H1 (cell line): ENCODE results near the gene RAI14. TPM values are rescaled to one million over a fixed set of nuclear protein-coding genes. Genes with fewer than 3 reads are reported as not detected.
A peak's percentile ranks its signal among the peaks of the same experiment; 100 is the strongest.

ENCODE experiments used
- CTCF ChIA-PET: fragments of 300-600 bp; sonication (Branson Sonifier 250); formaldehyde crosslinking; loops from one replicate; lab custom pipeline; 2021; ENCODE audit not compliant: partially characterized antibody; lab: Charles Lee
- POLR2A ChIA-PET: fragments of 300-600 bp; sonication (Branson Sonifier 250); formaldehyde crosslinking; loops from one replicate; lab custom pipeline; 2021; ENCODE audit warnings: inconsistent platforms; ENCODE audit not compliant: partially characterized antibody; lab: Charles Lee
- DNase-seq, 2 experiments: peaks; one replicate each; pipeline versions ENCODE4 v3.0.0 to v3.0.0-alpha.2; 2010 to 2022; ENCODE audit warnings: low spot score in 2 of 2, low read depth in 1 of 2, mixed read lengths in 1 of 2
- FAIRE-seq: peaks from 2 replicates; lab custom pipeline; 2011; peaks lifted over from hg19 to GRCh38; lab: Jason Lieb, UNC
- H2AFZ ChIP-seq: 2 replicates; pipeline ENCODE4 v1.8.1; 2012; ENCODE audit warnings: low read length, inconsistent platforms
- H2AK5ac ChIP-seq: 2 replicates; pipeline ENCODE4 v1.6.1; 2013; ENCODE audit warnings: low read depth, low read length
- H2BK120ac ChIP-seq: replicated peaks from 2 replicates; pipeline ENCODE3; 2013; ENCODE audit warnings: low read depth, low read length, inconsistent platforms
- H2BK12ac ChIP-seq: 2 replicates; pipeline ENCODE4 v1.6.1; 2013; ENCODE audit warnings: low read depth, low read length
- H2BK15ac ChIP-seq: 2 replicates; pipeline ENCODE4 v1.6.1; 2013; ENCODE audit warnings: low read length
- H2BK20ac ChIP-seq: 2 replicates; pipeline ENCODE4 v1.6.1; 2013; ENCODE audit warnings: low read length
- H2BK5ac ChIP-seq: 2 replicates; pipeline ENCODE4 v1.6.1; 2013; ENCODE audit warnings: low read depth, low read length
- H3K14ac ChIP-seq: 2 replicates; pipeline ENCODE4 v1.6.1; 2013; ENCODE audit warnings: inconsistent platforms; ENCODE audit not compliant: insufficient read length
- H3K18ac ChIP-seq: 2 replicates; pipeline ENCODE4 v1.6.1; 2013; ENCODE audit warnings: low read length; ENCODE audit errors: extremely low read depth
- H3K23ac ChIP-seq: 2 replicates; pipeline ENCODE4 v1.6.1; 2013; ENCODE audit warnings: inconsistent platforms; ENCODE audit not compliant: insufficient read length
- H3K23me2 ChIP-seq: 2 replicates; pipeline ENCODE4 v1.6.1; 2013; ENCODE audit warnings: low read depth, low read length
- H3K27ac ChIP-seq: 2 replicates; pipeline ENCODE4 v1.6.1; 2011; ENCODE audit warnings: low read depth, low read length, inconsistent platforms
- H3K27me3 ChIP-seq, 4 experiments: replicated peaks in 1 of 4; 1 replicate in 1 of 4; 2 replicates in 3 of 4; pipeline versions ENCODE4 v1.6.1 to v1.8.1; 2011 to 2013; ENCODE audit warnings: low read length in 3 of 4, mild to moderate bottlenecking in 3 of 4, inconsistent platforms in 2 of 4, mixed read lengths in 2 of 4, moderate library complexity in 1 of 4; ENCODE audit not compliant: control insufficient read depth in 3 of 4, insufficient read depth in 3 of 4; ENCODE audit errors: extremely low read depth in 1 of 4
- H3K36me3 ChIP-seq, 4 experiments: 2 replicates each; pipeline versions ENCODE4 v1.6.1 to v1.8.1; 2011 to 2013; ENCODE audit warnings: mild to moderate bottlenecking in 4 of 4, low read length in 3 of 4, moderate library complexity in 2 of 4, control low read depth in 1 of 4, inconsistent platforms in 1 of 4; ENCODE audit not compliant: insufficient read depth in 4 of 4, control insufficient read depth in 2 of 4
- H3K4ac ChIP-seq: replicated peaks from 2 replicates; pipeline ENCODE3; 2013; ENCODE audit warnings: low read length, low read depth, mixed read lengths, inconsistent platforms; ENCODE audit not compliant: insufficient read length
- H3K4me1 ChIP-seq, 4 experiments: replicated peaks in 1 of 4; 1 replicate in 1 of 4; 2 replicates in 3 of 4; pipeline versions ENCODE4 v1.6.1 to v1.8.1; 2011 to 2013; ENCODE audit warnings: low read length in 3 of 4, inconsistent platforms in 2 of 4, mixed read lengths in 1 of 4; ENCODE audit not compliant: insufficient read depth in 4 of 4, control insufficient read depth in 3 of 4
- H3K4me2 ChIP-seq, 2 experiments: 2 replicates each; pipeline versions ENCODE4 v1.6.1 to v1.8.1; 2011 to 2013; ENCODE audit warnings: low read depth in 2 of 2, low read length in 2 of 2, control low read depth in 1 of 2, inconsistent platforms in 1 of 2, mild to moderate bottlenecking in 1 of 2; ENCODE audit not compliant: insufficient read depth in 1 of 2
- H3K4me3 ChIP-seq, 4 experiments: fragments of 200-600, 300-600 bp in 1 of 4; sonication (generic), shearing (Covaris generic), sonication (Bioruptor Twin) in 1 of 4; 2 replicates each; pipeline versions ENCODE4 v1.5.1 to v1.8.1; 2011 to 2016; ENCODE audit warnings: low read length in 4 of 4, low read depth in 3 of 4, control low read depth in 2 of 4, inconsistent platforms in 2 of 4, mild to moderate bottlenecking in 2 of 4, mixed read lengths in 1 of 4, moderate library complexity in 1 of 4; ENCODE audit not compliant: insufficient read depth in 2 of 4; ENCODE audit errors: extremely low read depth in 1 of 4
- H3K56ac ChIP-seq: replicated peaks from 2 replicates; pipeline ENCODE3; 2013; ENCODE audit warnings: low read depth, mild to moderate bottlenecking, mixed read lengths, low read length, inconsistent platforms; ENCODE audit not compliant: insufficient read length
- H3K79me1 ChIP-seq: 2 replicates; pipeline ENCODE4 v1.6.1; 2013; ENCODE audit warnings: low read depth, low read length, control low read depth
- H3K79me2 ChIP-seq, 2 experiments: 2 replicates each; pipeline versions ENCODE4 v1.6.1 to v1.8.1; 2012 to 2013; ENCODE audit warnings: low read length in 2 of 2, mild to moderate bottlenecking in 2 of 2, inconsistent platforms in 1 of 2; ENCODE audit not compliant: insufficient read depth in 2 of 2, control insufficient read depth in 1 of 2
- H3K9ac ChIP-seq, 4 experiments: replicated peaks in 1 of 4; 1 replicate in 1 of 4; 2 replicates in 3 of 4; pipeline versions ENCODE4 v1.6.1 to v1.8.1; 2011 to 2013; ENCODE audit warnings: low read depth in 3 of 4, low read length in 3 of 4, control low read depth in 2 of 4, mild to moderate bottlenecking in 2 of 4, moderate library complexity in 2 of 4, inconsistent platforms in 1 of 4; ENCODE audit errors: extremely low read depth in 1 of 4
- H3K9me3 ChIP-seq, 2 experiments: 2 replicates each; pipeline versions ENCODE4 v1.6.1 to v1.8.1; 2012 to 2013; ENCODE audit warnings: mild to moderate bottlenecking in 2 of 2, moderate library complexity in 2 of 2, control low read depth in 1 of 2, inconsistent platforms in 1 of 2, low read depth in 1 of 2, low read length in 1 of 2, mixed read lengths in 1 of 2; ENCODE audit not compliant: insufficient read depth in 2 of 2
- H4K20me1 ChIP-seq, 2 experiments: replicated peaks in 1 of 2; 2 replicates each; pipeline versions ENCODE3 to v1.8.1; 2011 to 2013; ENCODE audit warnings: inconsistent platforms in 2 of 2, low read length in 2 of 2, mild to moderate bottlenecking in 1 of 2; ENCODE audit not compliant: insufficient read depth in 2 of 2, control insufficient read depth in 1 of 2
- H4K5ac ChIP-seq: 2 replicates; pipeline ENCODE4 v1.6.1; 2013; ENCODE audit warnings: low read length, low read depth, mixed read lengths, inconsistent platforms; ENCODE audit not compliant: insufficient read length
- H4K8ac ChIP-seq: 2 replicates; pipeline ENCODE4 v1.8.0; 2013; ENCODE audit warnings: mild to moderate bottlenecking, moderate library complexity, low read length, inconsistent platforms; ENCODE audit not compliant: insufficient read depth; ENCODE audit errors: extremely low read depth
- H4K91ac ChIP-seq: replicated peaks from 2 replicates; pipeline ENCODE3; 2013; ENCODE audit warnings: low read length, mixed read lengths, inconsistent platforms; ENCODE audit not compliant: insufficient read length
- BCL11A ChIP-seq, 2 experiments: IDR thresholded peaks; one replicate each; pipeline ENCODE4 v1.6.1; 2011; ENCODE audit warnings: low read depth in 2 of 2, low read length in 2 of 2, mild to moderate bottlenecking in 2 of 2
- CHD1 ChIP-seq: IDR thresholded peaks from 2 replicates; pipeline ENCODE4 v1.6.1; 2012; ENCODE audit warnings: low read depth, low read length, improper control_type of control experiment
- EGR1 ChIP-seq: IDR thresholded peaks from 2 replicates; pipeline ENCODE4 v1.6.1; 2011; ENCODE audit warnings: low read depth, low read length, borderline replicate concordance
- GTF2F1 ChIP-seq: IDR thresholded peaks from 2 replicates; pipeline ENCODE4 v1.6.1; 2012; ENCODE audit warnings: low read depth, low read length, improper control_type of control experiment, borderline replicate concordance
- JUN ChIP-seq: IDR thresholded peaks from 2 replicates; pipeline ENCODE4 v1.6.1; 2011; ENCODE audit warnings: low read depth, mild to moderate bottlenecking, improper control_type of control experiment, low read length
- KDM4A ChIP-seq: IDR thresholded peaks from one replicate; pipeline ENCODE4 v1.7.1; 2012; ENCODE audit warnings: low read depth, mild to moderate bottlenecking, moderate library complexity, low read length, inconsistent platforms; ENCODE audit not compliant: severe bottlenecking
- NANOG ChIP-seq: IDR thresholded peaks from 2 replicates; pipeline ENCODE4 v1.6.1; 2011; ENCODE audit warnings: low read length, low read depth, mild to moderate bottlenecking, inconsistent platforms; ENCODE audit not compliant: insufficient read depth, poor library complexity, severe bottlenecking
- NRF1 ChIP-seq: IDR thresholded peaks from 2 replicates; pipeline ENCODE4 v1.6.1; 2011; ENCODE audit warnings: mild to moderate bottlenecking, low read depth, low read length, improper control_type of control experiment
- PHF8 ChIP-seq: fragments of 200-600 bp; sonication (generic); conservative IDR thresholded peaks from 2 replicates; pipeline ENCODE4 v1.7.1; 2012; ENCODE audit warnings: low read depth, mild to moderate bottlenecking, inconsistent platforms, low read length, moderate library complexity
- POU5F1 ChIP-seq: IDR thresholded peaks from 2 replicates; pipeline ENCODE4 v1.6.1; 2011; ENCODE audit warnings: low read depth, mild to moderate bottlenecking, low read length, moderate library complexity
- RNF2 ChIP-seq: fragments of 200-900, 300-1000 bp; sonication (generic); IDR thresholded peaks from 2 replicates; pipeline ENCODE4 v1.7.1; 2016; ENCODE audit warnings: borderline replicate concordance, low read depth, mild to moderate bottlenecking, antibody characterized with exemption, low read length; ENCODE audit not compliant: poor library complexity, severe bottlenecking; ENCODE audit errors: missing control alignments
- TAF1 ChIP-seq: IDR thresholded peaks from 2 replicates; pipeline ENCODE4 v1.6.1; 2011; ENCODE audit warnings: mild to moderate bottlenecking, low read depth, low read length
- TEAD4 ChIP-seq: IDR thresholded peaks from 2 replicates; pipeline ENCODE4 v1.6.1; 2012; ENCODE audit warnings: low read depth, low read length, inconsistent platforms, mixed read lengths
- YY1 ChIP-seq: IDR thresholded peaks from 2 replicates; pipeline ENCODE4 v1.6.1; 2011; ENCODE audit warnings: low read depth, mild to moderate bottlenecking, low read length
- WGBS, 2 experiments: shearing (Covaris generic) in 1 of 2; methylation state at CpG; one replicate each; pipeline versions ENCODE4 v1.1.6 to v1.1.7; 2013 to 2015; ENCODE audit warnings: low lambda C conversion rate in 2 of 2, mixed read lengths in 2 of 2, inconsistent platforms in 1 of 2, low coverage in 1 of 2, missing lambda C conversion rate in 1 of 2; ENCODE audit not compliant: insufficient replicate concordance in 2 of 2, insufficient coverage in 1 of 2, insufficient read length in 1 of 2; ENCODE audit errors: extremely low coverage in 1 of 2, missing lambda C conversion rate in 1 of 2; 5-methylcytosine and 5-hydroxymethylcytosine counted together
- polyA plus RNA-seq, 7 experiments: library from polyadenylated mRNA; depleted of rRNA in 3 of 7; stranded (reverse) in 5 of 7; unstranded in 2 of 7; fragments of >200 nt in 5 of 7; fragments of 200-250 nt in 2 of 7; gene quantifications; 1 replicate in 5 of 7; 2 replicates in 1 of 7; 4 replicates in 1 of 7; pipeline versions ENCODE4 v1.2.1 to v1.2.3, GENCODE V29; 2011 to 2013; ENCODE audit warnings: missing spikeins in 2 of 7, mixed read lengths in 2 of 7
- total RNA-seq: library from RNA; stranded (reverse); fragmentation: NEBNext Ultra II Directional; extraction: Animal tissue kit (Norgen Biotek cat#: 25700); gene quantifications from 2 replicates; pipeline ENCODE4 v1.2.1, GENCODE V29; 2021

Gene RAI14
- total and polyA plus RNA-seq, 2 of the 8 experiments (the other 6 are each of a cell fraction or from before 2014, with no cell fraction given), result 48.4 to 210 TPM

DNA sequence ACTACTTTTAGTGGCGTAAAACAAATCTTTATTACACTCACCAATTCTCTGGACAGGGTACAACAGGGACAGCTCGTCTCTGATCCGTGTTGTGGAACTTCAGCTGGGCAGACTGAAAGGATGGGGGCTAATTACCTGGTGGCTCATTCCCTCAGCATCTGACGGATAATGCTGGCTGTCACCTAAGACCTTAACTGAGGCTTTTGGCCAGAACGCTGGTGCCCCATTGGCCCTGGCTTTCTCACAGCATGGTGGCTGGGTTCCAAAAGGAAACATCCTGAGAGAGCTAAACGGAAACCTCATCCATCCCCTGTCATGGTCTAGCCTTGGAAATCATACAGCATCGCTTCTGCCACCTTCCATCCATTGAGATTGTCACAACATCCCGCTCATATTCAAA lies 62.9 kb downstream of the RAI14 start:
- H2BK12ac ChIP-seq, result no peak overlapping the region
- peak overlapping the region; percentile 59 for H4K91ac ChIP-seq
- H2AFZ ChIP-seq, result no peak overlapping the region
- H3K4me3 ChIP-seq, result no peak overlapping the region
- H2BK120ac ChIP-seq, result no peak overlapping the region
- H3K9me3 ChIP-seq, result no peaks in the 10 kb centered on the region
- no peak overlapping the region for H4K8ac ChIP-seq
- H2AK5ac ChIP-seq, result no peak overlapping the region
- no peaks in the 10 kb centered on the region for H3K27me3 ChIP-seq
- no peaks in the 10 kb centered on the region; a peak in 1 of 8 replicates for H3K36me3 ChIP-seq
- H2BK20ac ChIP-seq, result 0 out of 2 replicates have a peak overlapping the region, but pooled peaks have one; percentile 24
- H3K18ac ChIP-seq, result peak overlapping the region; percentile 10
- FAIRE-seq, result no peak
- no peak overlapping the region for H3K9ac ChIP-seq
- H4K5ac ChIP-seq, result no peak overlapping the region
- DNase-seq, result no peak
- POLR2A ChIA-PET, result interaction anchor here (0.7 to 2.8 kb wide), 5 partner anchors 14 to 52 kb away, joined by 3 to 13 read pairs (median 3); no protein-coding TSS in a partner anchor
- H3K4me2 ChIP-seq, result peak overlapping the region; percentile 48 to 50; a peak in 3 of 4 replicates
- peaks cover 3% of the 10 kb centered on the region; the same call in 1 of the 2 replicates for H3K79me1 ChIP-seq
- H2BK15ac ChIP-seq, result no peak overlapping the region
- H3K79me2 ChIP-seq, result peaks cover 3 to 94% of the 10 kb centered on the region in 2 experiments
- 78% methylated on average over 8 of the region's 8 CpGs; no CpG with 5 or more reads in 1 of the 2 experiments for WGBS, 2 experiments
- peak overlapping the region; percentile 72; the same call in 1 of the 2 replicates for H2BK5ac ChIP-seq
- H3K23ac ChIP-seq, result no peak overlapping the region
- no peaks in the 10 kb centered on the region for H3K23me2 ChIP-seq
- H3K27ac ChIP-seq, result no peak overlapping the region
- no peak overlapping the region for H3K56ac ChIP-seq
- H4K20me1 ChIP-seq, result peaks cover 2 to 5% of the 10 kb centered on the region in 2 experiments
- CTCF ChIA-PET, result interaction anchor here (0.9 to 1.8 kb wide), 4 partner anchors 16 to 19 kb away, joined by 3 to 5 read pairs (median 4); no protein-coding TSS in a partner anchor
- no peak overlapping the region for H3K14ac ChIP-seq
- H3K4ac ChIP-seq, result no peak overlapping the region
- H3K4me1 ChIP-seq, result peaks cover 13 to 34% (median 20%) of the 10 kb centered on the region in 4 experiments; a peak in 6 of 7 replicates
- TF ChIP-seq PHF8, result no peak
- no peak for TF ChIP-seq TAF1
- no peak for TF ChIP-seq BCL11A (IDR thresholded peaks at IDR 0.05; ENCODE audit: low read depth in 2 of 2, low read length in 2 of 2)
- TF ChIP-seq EGR1, result no peak
- TF ChIP-seq YY1, result no peak
- TF ChIP-seq KDM4A, result no peak
- TF ChIP-seq NRF1, result no peak
- no peak for TF ChIP-seq GTF2F1
- TF ChIP-seq RNF2, result no peak
- no peak for TF ChIP-seq CHD1
- no peak for TF ChIP-seq JUN
- no peak for TF ChIP-seq TEAD4
- TF ChIP-seq NANOG, result no peak
- no peak for TF ChIP-seq POU5F1
